Measurements from ENCODE around the gene ZNF862. TPM values are rescaled to one million over a fixed set of nuclear protein-coding genes. Genes with fewer than 3 reads are reported as not detected.

Gene ZNF862
- total and polyA plus RNA-seq, 10 of the 15 experiments (the other 5 are each of a cell fraction or from before 2014, with no cell fraction given), result 0.49 to 7.7 (median 3.5) TPM

GRCh38 chr7:149803551-149804074 is 34.6 kb upstream of the ZNF862 start:
- SMC1A ChIA-PET (ENCODE audit: uncharacterized antibody, unreplicated experiment), result no interaction called here
- Histone ChIP-seq H3K27ac (ENCODE audit: control insufficient read depth, insufficient read depth) (no peak overlapping the region), H3K27me3 (replicated peaks in 1 of 2; ENCODE audit: control insufficient read depth in 2 of 2, insufficient read depth in 2 of 2, low read length in 1 of 2) (no peaks in the 10 kb centered on the region), H3K79me2 (ENCODE audit: control insufficient read depth, insufficient read depth, low read length) (no peaks in the 10 kb centered on the region), H3K9ac (ENCODE audit: control insufficient read depth, insufficient read depth, low read length) (no peak overlapping the region), H3K4me1 (ENCODE audit: control insufficient read depth, insufficient read depth, low read length) (no peaks in the 10 kb centered on the region), H3K9me3 (replicated peaks; ENCODE audit: control insufficient read depth, insufficient read depth, low read length) (no peaks in the 10 kb centered on the region), H3K4me3 (no peak overlapping the region), H3K36me3 (ENCODE audit: control insufficient read depth in 2 of 2, insufficient read depth in 2 of 2, low read length in 1 of 2) (no peaks in the 10 kb centered on the region), H4K20me1 (ENCODE audit: control insufficient read depth, insufficient read depth) (no peaks in the 10 kb centered on the region), H2AFZ (ENCODE audit: control insufficient read depth, low read depth, low read length) (no peak overlapping the region), H3K4me2 (ENCODE audit: control insufficient read depth, insufficient read depth) (no peak overlapping the region)
- in situ Hi-C loops (cut with MboI), result no loop called here
- intact Hi-C loops (cut with micrococcal nuclease; ENCODE audit: unreplicated experiment), result no loop called here
- TF ChIP-seq FOS (IDR thresholded peaks at IDR 0.05; ENCODE audit: borderline replicate concordance, extremely low read depth, insufficient read length) (no peak), POLR2A (IDR thresholded peaks at IDR 0.05; ENCODE audit: low read depth, low read length) (no peak), EGR1 (IDR thresholded peaks at IDR 0.05; ENCODE audit: borderline replicate concordance in 1 of 2, low read depth in 2 of 2, low read length in 2 of 2) (no peak), SREBF2 (IDR thresholded peaks at IDR 0.05; ENCODE audit: low read length) (no peak), CHD4 (IDR thresholded peaks at IDR 0.05) (no peak), RAD21 (IDR thresholded peaks at IDR 0.05; ENCODE audit: insufficient read depth, low read depth, low read length) (no peak), FOXK2 (IDR thresholded peaks at IDR 0.05) (no peak), SUPT20H (IDR thresholded peaks at IDR 0.05; ENCODE audit: borderline replicate concordance, control insufficient read depth, low read depth, low read length) (no peak), CHD1 (IDR thresholded peaks at IDR 0.05; ENCODE audit: low read depth, low read length) (no peak)
- TF ChIP-seq, protein P1, sequence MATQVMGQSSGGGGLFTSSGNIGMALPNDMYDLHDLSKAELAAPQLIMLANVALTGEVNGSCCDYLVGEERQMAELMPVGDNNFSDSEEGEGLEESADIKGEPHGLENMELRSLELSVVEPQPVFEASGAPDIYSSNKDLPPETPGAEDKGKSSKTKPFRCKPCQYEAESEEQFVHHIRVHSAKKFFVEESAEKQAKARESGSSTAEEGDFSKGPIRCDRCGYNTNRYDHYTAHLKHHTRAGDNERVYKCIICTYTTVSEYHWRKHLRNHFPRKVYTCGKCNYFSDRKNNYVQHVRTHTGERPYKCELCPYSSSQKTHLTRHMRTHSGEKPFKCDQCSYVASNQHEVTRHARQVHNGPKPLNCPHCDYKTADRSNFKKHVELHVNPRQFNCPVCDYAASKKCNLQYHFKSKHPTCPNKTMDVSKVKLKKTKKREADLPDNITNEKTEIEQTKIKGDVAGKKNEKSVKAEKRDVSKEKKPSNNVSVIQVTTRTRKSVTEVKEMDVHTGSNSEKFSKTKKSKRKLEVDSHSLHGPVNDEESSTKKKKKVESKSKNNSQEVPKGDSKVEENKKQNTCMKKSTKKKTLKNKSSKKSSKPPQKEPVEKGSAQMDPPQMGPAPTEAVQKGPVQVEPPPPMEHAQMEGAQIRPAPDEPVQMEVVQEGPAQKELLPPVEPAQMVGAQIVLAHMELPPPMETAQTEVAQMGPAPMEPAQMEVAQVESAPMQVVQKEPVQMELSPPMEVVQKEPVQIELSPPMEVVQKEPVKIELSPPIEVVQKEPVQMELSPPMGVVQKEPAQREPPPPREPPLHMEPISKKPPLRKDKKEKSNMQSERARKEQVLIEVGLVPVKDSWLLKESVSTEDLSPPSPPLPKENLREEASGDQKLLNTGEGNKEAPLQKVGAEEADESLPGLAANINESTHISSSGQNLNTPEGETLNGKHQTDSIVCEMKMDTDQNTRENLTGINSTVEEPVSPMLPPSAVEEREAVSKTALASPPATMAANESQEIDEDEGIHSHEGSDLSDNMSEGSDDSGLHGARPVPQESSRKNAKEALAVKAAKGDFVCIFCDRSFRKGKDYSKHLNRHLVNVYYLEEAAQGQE (IDR thresholded peaks at IDR 0.05; ENCODE audit: low read depth, low read length), result no peak
- CTCF ChIA-PET, result no interaction called here
- POLR2A ChIA-PET, result no interaction called here
- ATAC-seq, result no peak
- no peak for DNase-seq (ENCODE audit: low read depth, low spot score)
- FAIRE-seq, result no peak
- WGBS (ENCODE audit: insufficient coverage, insufficient replicate concordance, low lambda C conversion rate, missing lambda C conversion rate), result 28% methylated on average over 16 of the region's 17 CpGs
- RAD21 ChIA-PET (ENCODE audit: unreplicated experiment), result no interaction called here
- no TSS peak for BruUV-seq (replicated peaks)

Data from GM12878 (cell line).